22Rv1 (cell line): Measurements from ENCODE around the gene HIRA.

Experiments
- H3K27ac ChIP-seq: fragments of 450-650 bp; 2 replicates; pipeline ENCODE4 v1.5.1; 2017
- ZFX ChIP-seq: fragments of 450-650 bp; IDR thresholded peaks from 2 replicates; pipeline ENCODE4 v1.6.1; 2017; ENCODE audit warnings: antibody characterized with exemption, borderline replicate concordance
- TF ChIP-seq, protein P1 (sequence below): fragments of 450-650 bp; IDR thresholded peaks from 2 replicates; pipeline ENCODE4 v1.5.1; 2017; ENCODE audit warnings: mild to moderate bottlenecking

Gene HIRA

DNA sequence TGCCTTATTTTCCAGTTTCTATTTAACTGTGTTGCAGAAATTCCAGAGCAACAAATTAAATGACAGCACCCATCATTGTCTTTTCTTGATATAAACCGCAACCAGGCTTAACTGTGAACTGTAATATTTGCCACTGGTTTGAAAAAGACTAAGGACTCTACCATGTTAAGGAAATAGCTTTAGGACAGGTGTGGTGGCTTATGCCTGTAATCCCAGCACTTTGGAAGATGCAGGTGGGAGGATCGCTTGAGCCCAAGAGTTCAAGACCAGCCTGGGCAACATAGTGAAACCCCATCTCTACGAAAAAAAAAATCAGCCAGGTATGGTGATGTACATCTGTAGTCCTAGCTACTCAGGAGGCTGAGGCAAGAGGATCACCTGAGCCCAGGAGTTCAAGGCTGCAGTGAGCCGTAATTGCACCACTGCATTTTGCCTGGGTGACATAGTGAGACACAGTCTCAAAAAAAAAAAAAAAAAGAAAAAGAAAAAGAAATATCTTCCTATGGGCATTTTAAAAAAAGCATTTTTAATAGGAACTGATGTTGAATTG is 28.8 kb downstream of the HIRA start:
- TF ChIP-seq, protein P1, sequence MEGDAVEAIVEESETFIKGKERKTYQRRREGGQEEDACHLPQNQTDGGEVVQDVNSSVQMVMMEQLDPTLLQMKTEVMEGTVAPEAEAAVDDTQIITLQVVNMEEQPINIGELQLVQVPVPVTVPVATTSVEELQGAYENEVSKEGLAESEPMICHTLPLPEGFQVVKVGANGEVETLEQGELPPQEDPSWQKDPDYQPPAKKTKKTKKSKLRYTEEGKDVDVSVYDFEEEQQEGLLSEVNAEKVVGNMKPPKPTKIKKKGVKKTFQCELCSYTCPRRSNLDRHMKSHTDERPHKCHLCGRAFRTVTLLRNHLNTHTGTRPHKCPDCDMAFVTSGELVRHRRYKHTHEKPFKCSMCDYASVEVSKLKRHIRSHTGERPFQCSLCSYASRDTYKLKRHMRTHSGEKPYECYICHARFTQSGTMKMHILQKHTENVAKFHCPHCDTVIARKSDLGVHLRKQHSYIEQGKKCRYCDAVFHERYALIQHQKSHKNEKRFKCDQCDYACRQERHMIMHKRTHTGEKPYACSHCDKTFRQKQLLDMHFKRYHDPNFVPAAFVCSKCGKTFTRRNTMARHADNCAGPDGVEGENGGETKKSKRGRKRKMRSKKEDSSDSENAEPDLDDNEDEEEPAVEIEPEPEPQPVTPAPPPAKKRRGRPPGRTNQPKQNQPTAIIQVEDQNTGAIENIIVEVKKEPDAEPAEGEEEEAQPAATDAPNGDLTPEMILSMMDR = no peak
- no peak for TF ChIP-seq ZFX
- H3K27ac ChIP-seq = no peak overlapping the region

DNA sequence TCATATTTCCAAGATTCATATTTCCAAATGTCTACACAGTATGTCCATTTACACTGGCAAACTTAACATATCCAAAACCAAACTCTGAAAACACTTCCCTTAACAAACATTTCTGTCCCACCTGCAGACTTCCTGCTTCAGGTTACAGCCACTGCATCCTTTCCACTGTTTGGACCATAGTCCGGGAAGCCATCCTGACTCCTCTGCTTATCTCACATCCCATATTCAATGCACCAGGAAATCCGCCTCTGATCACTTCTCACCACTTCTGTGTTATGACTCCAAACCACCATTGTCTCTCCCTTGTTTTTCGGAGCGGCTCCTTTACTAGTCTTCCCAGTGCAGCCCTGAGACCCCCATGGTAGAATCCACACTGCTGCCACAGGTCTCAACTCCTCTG is 30.1 kb downstream of the HIRA start:
- H3K27ac ChIP-seq = no peak overlapping the region
- no peak for TF ChIP-seq ZFX
- TF ChIP-seq, protein P1 = no peak

DNA sequence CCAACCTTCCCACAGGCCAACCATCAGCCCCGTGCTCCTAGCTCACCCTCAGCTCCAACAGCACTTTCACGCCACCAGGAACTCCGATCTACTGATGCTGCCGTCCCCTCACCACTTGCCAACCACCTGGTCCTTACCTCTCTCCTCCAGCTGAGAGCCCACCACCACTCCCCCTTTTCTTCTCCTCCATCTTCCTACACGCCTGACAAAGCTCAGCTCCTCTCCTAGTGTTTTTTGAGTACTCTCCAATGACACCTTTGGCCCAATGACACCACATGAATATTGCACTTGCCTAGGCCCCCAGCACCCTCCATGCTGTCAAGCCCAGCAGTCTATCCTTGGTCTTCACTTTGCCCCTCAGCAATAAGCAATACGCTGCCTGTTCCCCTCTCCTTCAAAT is 30.7 kb downstream of the HIRA start:
- no peak overlapping the region for H3K27ac ChIP-seq
- TF ChIP-seq, protein P1 = no peak
- no peak for TF ChIP-seq ZFX

DNA sequence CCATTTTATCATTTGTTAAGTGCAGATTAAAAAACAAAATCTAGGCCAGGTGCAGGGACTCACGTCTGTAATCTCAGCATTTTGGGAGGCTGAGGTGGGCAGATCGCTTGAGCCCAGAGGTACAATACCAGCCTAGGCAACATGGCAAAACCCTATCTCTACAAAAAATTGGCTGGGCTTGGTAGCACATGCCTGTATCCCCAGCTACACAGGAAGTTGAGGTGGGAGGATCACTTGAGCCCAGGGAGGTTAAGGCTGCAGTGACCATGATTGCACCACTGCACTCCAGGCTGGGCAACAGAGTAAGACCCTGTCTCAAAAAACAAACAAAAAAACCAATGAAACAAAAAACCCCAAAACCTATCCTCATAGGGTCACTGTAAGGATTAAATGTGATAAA is 32.9 kb downstream of the HIRA start:
- TF ChIP-seq, protein P1 = no peak
- TF ChIP-seq ZFX = no peak
- no peak overlapping the region for H3K27ac ChIP-seq

DNA sequence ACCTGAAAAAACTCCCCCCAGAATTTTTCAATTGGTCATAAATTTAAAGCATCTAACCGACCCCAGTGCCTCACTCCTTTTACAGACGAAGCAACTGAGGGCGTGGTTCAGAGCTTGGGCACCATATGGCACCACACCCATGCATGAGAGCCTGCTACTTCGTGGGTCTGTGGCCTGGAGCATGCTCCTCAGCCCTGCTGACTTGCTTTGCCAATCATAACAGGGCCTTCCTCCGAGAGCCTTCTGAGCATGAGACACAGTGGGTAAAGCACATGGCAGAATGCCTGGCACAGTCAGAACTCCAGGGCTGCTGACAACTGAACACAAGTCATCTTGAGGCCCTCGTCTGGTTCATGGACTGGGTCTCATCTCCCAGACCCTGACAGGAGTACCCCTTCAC is 33.3 kb downstream of the HIRA start:
- no peak for TF ChIP-seq ZFX
- TF ChIP-seq, protein P1 = no peak
- H3K27ac ChIP-seq = no peak overlapping the region

GRCh38 chr22:19397734-19398104 is 33.8 kb downstream of the HIRA start:
- TF ChIP-seq, protein P1 = no peak
- TF ChIP-seq ZFX = no peak
- no peak overlapping the region for H3K27ac ChIP-seq

- TF ChIP-seq, protein P1 = no peak
- TF ChIP-seq ZFX = no peak
- no peak overlapping the region for H3K27ac ChIP-seq
Observed at GRCh38 chr22:19396934-19397733, 34.4 kb downstream of the HIRA start.
